HEK293T (cell line): ENCODE measurements around the gene CKMT2.

ENCODE experiments used
- BHLHE40 ChIP-seq: fragments of 450-650 bp; IDR thresholded peaks from 2 replicates; pipeline ENCODE4 v1.6.1; 2016; ENCODE audit warnings: mild to moderate bottlenecking, moderate library complexity, borderline replicate concordance
- NFRKB ChIP-seq: fragments of 450-650 bp; IDR thresholded peaks from 2 replicates; pipeline ENCODE4 v1.6.1; 2016; ENCODE audit warnings: mild to moderate bottlenecking, moderate library complexity
- ZNF384 ChIP-seq: fragments of 450-650 bp; IDR thresholded peaks from 2 replicates; pipeline ENCODE4 v1.6.1; 2016

GRCh38 chr5:81241961-81242648, 9.0 kb downstream of the CKMT2 start:
- TF ChIP-seq NFRKB (no peak), BHLHE40 (no peak), ZNF384 (no peak)
